Cardiac fibroblast (primary cell): ENCODE data around the gene FOXG1.

Experiments used
- DNase-seq, 2 donors: peaks; one replicate each; pipeline versions ENCODE4 v3.0.0 to v3.0.0-alpha.2; 2010; ENCODE audit warnings: low read depth in 2 of 2
- H3K4me3 ChIP-seq, 2 donors: replicated peaks in 1 of 2; 1 replicate in 1 of 2; 2 replicates in 1 of 2; pipeline ENCODE4 v1.5.1; 2011; ENCODE audit warnings: low read depth in 2 of 2, low read length in 2 of 2, mild to moderate bottlenecking in 2 of 2, moderate library complexity in 1 of 2
- TF ChIP-seq, protein P1 (sequence below): IDR thresholded peaks from one replicate; pipeline ENCODE4 v1.5.1; 2011; ENCODE audit warnings: low read depth, mild to moderate bottlenecking, low read length, inconsistent platforms

The FOXG1 gene

GRCh38 chr14:28762303-28762954 lies 4.2 kb upstream of the FOXG1 start:
- H3K4me3 ChIP-seq, result no peak overlapping the region
- DNase-seq, result no peak
- TF ChIP-seq, protein P1, sequence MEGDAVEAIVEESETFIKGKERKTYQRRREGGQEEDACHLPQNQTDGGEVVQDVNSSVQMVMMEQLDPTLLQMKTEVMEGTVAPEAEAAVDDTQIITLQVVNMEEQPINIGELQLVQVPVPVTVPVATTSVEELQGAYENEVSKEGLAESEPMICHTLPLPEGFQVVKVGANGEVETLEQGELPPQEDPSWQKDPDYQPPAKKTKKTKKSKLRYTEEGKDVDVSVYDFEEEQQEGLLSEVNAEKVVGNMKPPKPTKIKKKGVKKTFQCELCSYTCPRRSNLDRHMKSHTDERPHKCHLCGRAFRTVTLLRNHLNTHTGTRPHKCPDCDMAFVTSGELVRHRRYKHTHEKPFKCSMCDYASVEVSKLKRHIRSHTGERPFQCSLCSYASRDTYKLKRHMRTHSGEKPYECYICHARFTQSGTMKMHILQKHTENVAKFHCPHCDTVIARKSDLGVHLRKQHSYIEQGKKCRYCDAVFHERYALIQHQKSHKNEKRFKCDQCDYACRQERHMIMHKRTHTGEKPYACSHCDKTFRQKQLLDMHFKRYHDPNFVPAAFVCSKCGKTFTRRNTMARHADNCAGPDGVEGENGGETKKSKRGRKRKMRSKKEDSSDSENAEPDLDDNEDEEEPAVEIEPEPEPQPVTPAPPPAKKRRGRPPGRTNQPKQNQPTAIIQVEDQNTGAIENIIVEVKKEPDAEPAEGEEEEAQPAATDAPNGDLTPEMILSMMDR, result no peak

GRCh38 chr14:28762955-28763326 lies 3.6 kb upstream of the FOXG1 start:
- no peak for DNase-seq
- H3K4me3 ChIP-seq, result no peak overlapping the region
- TF ChIP-seq, protein P1, result no peak

GRCh38 chr14:28763751-28764256 lies 2.8 kb upstream of the FOXG1 start:
- DNase-seq, result no peak
- no peak overlapping the region for H3K4me3 ChIP-seq
- TF ChIP-seq, protein P1, result no peak

DNA sequence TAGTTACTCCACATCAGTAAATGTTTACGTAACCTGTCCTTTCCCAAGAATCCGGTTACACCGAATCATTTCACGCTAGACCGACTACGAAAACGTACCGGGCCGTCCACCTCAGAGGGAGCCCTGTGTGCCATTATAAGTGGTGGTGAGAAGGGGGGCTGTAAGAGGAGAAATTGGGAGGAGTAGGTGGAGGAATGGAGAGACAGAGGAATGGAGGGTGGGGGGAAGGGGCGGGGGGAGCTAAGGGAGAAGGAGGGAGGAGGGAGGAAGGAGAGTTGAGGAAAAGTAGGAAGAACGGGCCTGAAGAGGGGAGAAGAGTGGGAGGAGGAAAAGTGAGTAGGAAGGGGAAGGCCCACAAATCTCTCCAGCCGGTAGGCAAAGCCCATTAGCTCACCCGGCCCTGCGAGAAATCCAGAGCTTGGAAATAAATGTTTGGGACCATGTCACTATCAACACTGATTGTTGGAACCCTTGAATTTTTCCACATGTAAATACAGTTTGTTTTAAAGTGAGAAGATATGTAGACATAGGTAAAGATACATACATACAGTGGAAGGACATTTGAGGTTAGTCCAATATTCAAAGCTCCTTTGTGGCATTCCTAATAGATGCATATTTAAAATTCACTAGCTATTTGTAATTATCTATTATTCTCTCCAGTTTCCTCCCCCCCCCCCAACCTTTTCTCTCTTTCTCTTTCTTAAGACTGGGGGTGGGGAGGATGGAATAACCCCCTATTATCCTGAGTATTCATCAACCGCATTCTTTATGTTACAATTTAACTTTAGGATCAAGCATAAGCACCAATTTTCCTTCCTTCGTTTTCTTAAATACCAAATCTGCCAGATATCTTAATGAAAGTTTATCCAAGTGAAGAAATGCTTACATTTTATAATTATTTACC lies 2.1 kb upstream of the FOXG1 start:
- DNase-seq, result no peak
- H3K4me3 ChIP-seq, result no peak overlapping the region
- TF ChIP-seq, protein P1, result no peak

DNA sequence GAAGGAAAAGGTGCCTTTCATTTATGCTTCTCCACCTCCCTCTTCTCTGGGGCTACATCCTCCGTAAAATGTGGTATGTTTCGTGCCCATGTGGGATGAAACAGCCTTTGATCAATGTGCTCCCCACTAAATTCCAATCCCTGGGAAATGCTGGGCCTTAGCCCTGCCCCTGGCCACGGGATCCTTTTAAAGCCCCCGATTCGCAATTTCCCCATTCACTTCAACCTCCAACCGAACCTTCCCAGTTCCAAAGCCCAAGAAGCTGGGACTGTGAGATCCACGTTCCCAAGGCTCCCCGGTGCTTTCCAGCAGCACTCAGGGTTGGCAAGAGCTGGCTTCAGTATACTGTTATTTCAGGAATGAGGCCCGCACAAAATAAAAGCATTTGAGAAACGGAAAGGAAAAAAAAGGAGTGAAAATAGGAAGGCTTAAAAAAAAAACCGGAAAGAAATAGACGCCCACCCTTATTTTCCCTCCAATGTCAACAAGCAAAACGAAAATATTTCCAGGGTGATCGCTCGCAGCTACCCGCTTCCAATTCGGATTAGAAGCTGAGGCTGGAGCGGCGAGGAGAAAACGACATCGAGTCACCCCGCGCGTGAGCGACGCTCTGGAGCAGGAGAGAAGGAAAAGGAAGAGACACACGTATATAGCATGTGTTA lies 1.3 kb upstream of the FOXG1 start:
- TF ChIP-seq, protein P1, result no peak
- peak overlapping the region in 1 of 2 donors; percentile 13 for H3K4me3 ChIP-seq
- DNase-seq, result no peak

- TF ChIP-seq, protein P1, result no peak
- DNase-seq, result peak in 1 of 2 donors; percentile 26
- H3K4me3 ChIP-seq, result peak overlapping the region in 1 of 2 donors; percentile 23
These were observed 637 bp upstream of the FOXG1 start for GRCh38 chr14:28765831-28766468.
